ENCODE results near the gene ATP6V0E2. TPM values are rescaled to one million over a fixed set of nuclear protein-coding genes. Genes with fewer than 3 reads are reported as not detected.
A peak's percentile ranks its signal among the peaks of the same experiment; 100 is the strongest.

Gene ATP6V0E2
- total RNA-seq, 4 donors from 2014 or later = 20.1 to 35.6 (median 30.7) TPM

DNA sequence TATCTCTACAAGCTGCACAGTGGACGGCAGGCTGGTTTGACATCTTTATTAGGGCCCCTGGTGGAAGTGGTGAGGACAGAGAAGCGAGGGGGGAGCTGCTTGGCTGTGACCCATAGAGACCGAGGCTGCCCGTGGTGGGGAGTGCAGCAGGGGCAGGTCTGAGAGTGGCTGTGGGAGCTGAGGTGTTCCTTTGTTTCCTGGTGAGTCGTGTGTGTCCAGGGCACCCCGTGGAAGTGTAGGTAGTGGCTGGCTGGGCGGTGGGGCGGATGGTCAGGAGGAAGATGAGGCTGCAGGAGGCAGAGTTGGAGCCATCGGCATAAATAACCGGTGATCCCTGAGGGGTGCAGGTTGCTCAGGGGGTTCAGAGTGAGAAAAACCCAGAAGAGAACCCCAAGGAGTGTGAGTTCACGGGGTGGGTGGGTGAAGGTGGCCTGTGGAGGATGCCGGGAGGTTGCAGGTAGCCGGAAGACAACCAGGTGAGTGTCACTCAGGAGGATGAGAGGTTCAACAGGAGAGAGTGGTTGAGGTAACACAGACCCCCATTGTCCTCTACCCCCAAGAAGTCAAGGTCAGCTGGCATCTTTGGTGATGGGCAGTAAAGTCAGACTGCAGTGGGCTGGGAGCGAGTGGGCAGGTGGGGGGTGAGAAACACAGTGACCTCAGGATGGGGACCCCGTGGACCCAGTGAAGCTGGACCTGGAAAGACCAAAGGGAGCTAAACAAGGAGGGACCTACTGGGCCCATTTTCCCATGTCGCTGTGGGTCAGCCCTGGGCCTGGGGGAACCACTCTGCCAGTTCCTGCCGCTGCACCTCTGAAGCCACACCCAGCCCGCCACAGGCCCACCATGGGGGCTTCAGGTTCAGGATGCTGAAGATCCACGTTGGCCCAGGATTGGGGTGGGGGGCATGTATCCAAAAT, 7.8 kb downstream of the ATP6V0E2 start:
- peak overlapping the region in 2 of 4 donors; percentile 34 to 53 for H3K27ac ChIP-seq
- 71 to 72% methylated on average over 4 to 12 of the region's 19 CpGs for WGBS, 2 donors (ENCODE audit: low coverage in 1 of 2)
- no peak overlapping the region for H3K4me3 ChIP-seq
- peaks cover 0 to 13% of the 10 kb centered on the region in 2 donors for H3K36me3 ChIP-seq
- TF ChIP-seq EP300 (IDR thresholded peaks at IDR 0.05) (no peak), POLR2A (IDR thresholded peaks at IDR 0.05) (no peak)
- TF ChIP-seq, protein P1, sequence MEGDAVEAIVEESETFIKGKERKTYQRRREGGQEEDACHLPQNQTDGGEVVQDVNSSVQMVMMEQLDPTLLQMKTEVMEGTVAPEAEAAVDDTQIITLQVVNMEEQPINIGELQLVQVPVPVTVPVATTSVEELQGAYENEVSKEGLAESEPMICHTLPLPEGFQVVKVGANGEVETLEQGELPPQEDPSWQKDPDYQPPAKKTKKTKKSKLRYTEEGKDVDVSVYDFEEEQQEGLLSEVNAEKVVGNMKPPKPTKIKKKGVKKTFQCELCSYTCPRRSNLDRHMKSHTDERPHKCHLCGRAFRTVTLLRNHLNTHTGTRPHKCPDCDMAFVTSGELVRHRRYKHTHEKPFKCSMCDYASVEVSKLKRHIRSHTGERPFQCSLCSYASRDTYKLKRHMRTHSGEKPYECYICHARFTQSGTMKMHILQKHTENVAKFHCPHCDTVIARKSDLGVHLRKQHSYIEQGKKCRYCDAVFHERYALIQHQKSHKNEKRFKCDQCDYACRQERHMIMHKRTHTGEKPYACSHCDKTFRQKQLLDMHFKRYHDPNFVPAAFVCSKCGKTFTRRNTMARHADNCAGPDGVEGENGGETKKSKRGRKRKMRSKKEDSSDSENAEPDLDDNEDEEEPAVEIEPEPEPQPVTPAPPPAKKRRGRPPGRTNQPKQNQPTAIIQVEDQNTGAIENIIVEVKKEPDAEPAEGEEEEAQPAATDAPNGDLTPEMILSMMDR (IDR thresholded peaks at IDR 0.05) = no peak
- no peak for ATAC-seq
- no peaks in the 10 kb centered on the region for H3K27me3 ChIP-seq
- no peaks in the 10 kb centered on the region for H3K9me3 ChIP-seq
- H3K4me1 ChIP-seq = peaks cover 0 to 54% (median 6%) of the 10 kb centered on the region in 3 donors

GRCh38 chr7:149882248-149883047, 8.7 kb downstream of the ATP6V0E2 start:
- no peak for ATAC-seq
- WGBS, 2 donors (ENCODE audit: low coverage in 1 of 2) = 9 to 80% methylated on average over 1 to 4 of the region's 11 CpGs
- H3K9me3 ChIP-seq = no peaks in the 10 kb centered on the region
- H3K4me1 ChIP-seq = peaks cover 0 to 54% (median 6%) of the 10 kb centered on the region in 3 donors
- H3K4me3 ChIP-seq = no peak overlapping the region
- H3K27me3 ChIP-seq = no peaks in the 10 kb centered on the region
- H3K36me3 ChIP-seq = peaks cover 0 to 13% of the 10 kb centered on the region in 2 donors
- TF ChIP-seq POLR2AphosphoS5 (IDR thresholded peaks at IDR 0.05) (peak; percentile 23), POLR2A (IDR thresholded peaks at IDR 0.05) (no peak)
- peak overlapping the region in 3 of 4 donors; percentile 34 to 53 (median 39) for H3K27ac ChIP-seq

- Histone ChIP-seq H3K27me3 (no peaks in the 10 kb centered on the region), H3K9me3 (no peaks in the 10 kb centered on the region), H3K27ac (peak overlapping the region in 3 of 4 donors; percentile 8 to 53 (median 39)), H3K36me3 (peaks cover 0 to 11% of the 10 kb centered on the region in 2 donors), H3K4me3 (no peak overlapping the region), H3K4me1 (peaks cover 0 to 54% (median 6%) of the 10 kb centered on the region in 3 donors)
- ATAC-seq = no peak
- 42 to 83% methylated on average over 3 to 4 of the region's 8 CpGs for WGBS, 2 donors (ENCODE audit: low coverage in 1 of 2)
- TF ChIP-seq POLR2AphosphoS5 (IDR thresholded peaks at IDR 0.05) (no peak), POLR2A (IDR thresholded peaks at IDR 0.05) (no peak), EP300 (IDR thresholded peaks at IDR 0.05) (no peak)
- TF ChIP-seq, protein P1 (IDR thresholded peaks at IDR 0.05) = no peak
Measured at GRCh38 chr7:149883048-149883438, 9.3 kb downstream of the ATP6V0E2 start.

GRCh38 chr7:149883452-149883861, 9.7 kb downstream of the ATP6V0E2 start:
- H3K4me3 ChIP-seq = no peak overlapping the region
- H3K27me3 ChIP-seq = no peaks in the 10 kb centered on the region
- 15 to 38% methylated on average over 7 to 11 of the region's 12 CpGs for WGBS, 2 donors (ENCODE audit: low coverage in 1 of 2)
- H3K27ac ChIP-seq = peak overlapping the region in 3 of 4 donors; percentile 8 to 53 (median 39)
- ATAC-seq = peak; percentile 67
- peaks cover 0 to 54% (median 6%) of the 10 kb centered on the region in 3 donors for H3K4me1 ChIP-seq
- TF ChIP-seq, protein P1 (IDR thresholded peaks at IDR 0.05) = peak in 3 of 4 experiments; percentile 24 to 72 (median 64)
- TF ChIP-seq POLR2AphosphoS5 (IDR thresholded peaks at IDR 0.05) (no peak), EP300 (IDR thresholded peaks at IDR 0.05) (no peak), POLR2A (IDR thresholded peaks at IDR 0.05) (no peak)
- H3K36me3 ChIP-seq = peaks cover 0 to 6% of the 10 kb centered on the region in 2 donors
- no peaks in the 10 kb centered on the region for H3K9me3 ChIP-seq

DNA sequence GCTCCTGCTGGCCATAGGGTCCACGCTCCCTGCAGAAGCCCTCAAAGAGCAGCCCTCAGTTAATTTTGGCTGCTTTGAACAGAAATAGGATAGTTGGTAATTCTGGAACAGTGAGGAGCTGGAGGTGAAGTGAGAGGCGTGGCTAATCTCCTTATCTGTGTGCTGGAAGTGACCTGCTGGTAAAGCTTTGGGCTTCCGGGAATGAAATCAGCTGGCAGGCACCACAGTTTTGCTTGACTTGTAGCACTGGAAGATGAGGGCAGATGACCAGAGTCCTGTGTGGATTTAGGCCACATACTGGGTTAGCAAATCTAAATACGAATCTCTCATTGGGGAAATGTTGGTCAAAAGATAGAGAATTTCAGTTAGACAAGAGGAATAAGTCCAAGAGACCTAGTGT, 10.2 kb downstream of the ATP6V0E2 start:
- Histone ChIP-seq H3K36me3 (peaks cover 0 to 6% of the 10 kb centered on the region in 2 donors), H3K27ac (peak overlapping the region in 3 of 4 donors; percentile 8 to 53 (median 39)), H3K27me3 (no peaks in the 10 kb centered on the region), H3K4me3 (no peak overlapping the region), H3K9me3 (no peaks in the 10 kb centered on the region), H3K4me1 (peaks cover 0 to 54% (median 6%) of the 10 kb centered on the region in 3 donors)
- ATAC-seq = no peak
- no peak for TF ChIP-seq EP300 (IDR thresholded peaks at IDR 0.05)
- 56 to 69% methylated on average over 2 to 3 of the region's 4 CpGs for WGBS, 2 donors (ENCODE audit: low coverage in 1 of 2)

Data from gastroesophageal sphincter (tissue), 4 donors.